ENCODE results near the gene DEAF1. TPM values are rescaled to one million over a fixed set of nuclear protein-coding genes. Genes with fewer than 3 reads are reported as not detected.

Gene DEAF1
- total and polyA plus RNA-seq, 2 donors (not counting 1 experiment from before 2014, with no cell fraction given): 9.7 to 38.3 TPM

DNA sequence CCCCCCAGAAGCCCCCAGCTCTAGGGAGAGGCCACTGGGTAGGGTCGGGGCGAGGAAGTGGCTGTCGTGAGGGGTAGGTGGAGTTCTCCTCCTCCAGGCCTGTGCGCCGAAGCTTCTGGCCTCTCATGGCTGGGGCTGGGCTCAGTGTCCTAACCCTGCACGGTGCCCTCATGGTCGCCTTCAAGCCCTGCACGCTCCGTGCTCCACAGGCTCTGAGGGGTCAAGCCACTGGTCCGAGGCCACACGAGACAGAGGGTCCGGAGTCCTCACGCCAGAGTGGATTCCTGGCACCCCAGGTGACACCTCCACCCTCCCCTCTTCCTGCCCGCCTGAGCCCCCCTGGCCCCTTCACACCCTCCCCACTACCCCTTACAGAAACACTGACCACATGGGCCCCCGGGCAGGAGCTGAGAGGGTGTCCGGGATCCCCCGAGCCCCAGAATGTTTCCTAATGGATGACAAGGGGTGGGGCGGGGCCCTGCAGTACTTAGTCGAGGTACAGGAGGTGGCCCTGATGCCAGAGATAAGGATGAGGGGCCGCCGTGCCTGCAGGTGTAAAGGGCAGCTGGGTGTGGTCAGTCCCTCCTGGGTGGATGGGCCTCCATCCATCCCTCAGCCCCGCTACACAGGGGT, 69.3 kb downstream of the DEAF1 start:
- no peak for DNase-seq (ENCODE audit: low read depth in 2 of 2)
- no peaks in the 10 kb centered on the region for H3K79me2 ChIP-seq (ENCODE audit: control insufficient read depth, insufficient read depth, low read length)
- no peak overlapping the region for H3K4me3 ChIP-seq (replicated peaks in 1 of 4; ENCODE audit: control extremely low read depth in 1 of 4, insufficient read depth in 1 of 4, low read depth in 3 of 4, low read length in 4 of 4)
- H3K9ac ChIP-seq (ENCODE audit: insufficient read depth, low read length): no peak overlapping the region
- no peaks in the 10 kb centered on the region for H3K27me3 ChIP-seq (ENCODE audit: control insufficient read depth, insufficient read depth, low read length)
- no peak overlapping the region for H3K4me2 ChIP-seq (ENCODE audit: extremely low read depth, insufficient read depth, low read length)
- peaks cover 2% of the 10 kb centered on the region for H3K4me1 ChIP-seq (ENCODE audit: control insufficient read depth, extremely low read depth, insufficient read depth, low read length)
- TF ChIP-seq, protein P1, sequence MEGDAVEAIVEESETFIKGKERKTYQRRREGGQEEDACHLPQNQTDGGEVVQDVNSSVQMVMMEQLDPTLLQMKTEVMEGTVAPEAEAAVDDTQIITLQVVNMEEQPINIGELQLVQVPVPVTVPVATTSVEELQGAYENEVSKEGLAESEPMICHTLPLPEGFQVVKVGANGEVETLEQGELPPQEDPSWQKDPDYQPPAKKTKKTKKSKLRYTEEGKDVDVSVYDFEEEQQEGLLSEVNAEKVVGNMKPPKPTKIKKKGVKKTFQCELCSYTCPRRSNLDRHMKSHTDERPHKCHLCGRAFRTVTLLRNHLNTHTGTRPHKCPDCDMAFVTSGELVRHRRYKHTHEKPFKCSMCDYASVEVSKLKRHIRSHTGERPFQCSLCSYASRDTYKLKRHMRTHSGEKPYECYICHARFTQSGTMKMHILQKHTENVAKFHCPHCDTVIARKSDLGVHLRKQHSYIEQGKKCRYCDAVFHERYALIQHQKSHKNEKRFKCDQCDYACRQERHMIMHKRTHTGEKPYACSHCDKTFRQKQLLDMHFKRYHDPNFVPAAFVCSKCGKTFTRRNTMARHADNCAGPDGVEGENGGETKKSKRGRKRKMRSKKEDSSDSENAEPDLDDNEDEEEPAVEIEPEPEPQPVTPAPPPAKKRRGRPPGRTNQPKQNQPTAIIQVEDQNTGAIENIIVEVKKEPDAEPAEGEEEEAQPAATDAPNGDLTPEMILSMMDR (conservative IDR thresholded peaks at IDR 0.05 in 1 of 2, IDR thresholded peaks at IDR 0.05 in 1 of 2; ENCODE audit: low read depth in 1 of 2, low read length in 2 of 2): no peak
- no peak for TF ChIP-seq EZH2 (IDR thresholded peaks at IDR 0.05; ENCODE audit: low read length, missing control alignments)
- H3K36me3 ChIP-seq (ENCODE audit: control insufficient read depth, insufficient read depth, low read length): no peaks in the 10 kb centered on the region
- H2AFZ ChIP-seq (ENCODE audit: low read length): no peak overlapping the region
- H3K9me3 ChIP-seq (ENCODE audit: control insufficient read depth, insufficient read depth, low read depth, low read length): no peaks in the 10 kb centered on the region
- no peaks in the 10 kb centered on the region for H4K20me1 ChIP-seq (ENCODE audit: control insufficient read depth, extremely low read depth, insufficient read depth, low read length)
- H3K27ac ChIP-seq (ENCODE audit: insufficient read depth, low read length): no peak overlapping the region

GRCh38 chr11:624705-625635, 70.1 kb downstream of the DEAF1 start, which contains the start of gene CDHR5:
Gene CDHR5 (minus strand): TSS chr11:624955. CDS start chr11:624902, 53 bp downstream.
- H3K27ac ChIP-seq (ENCODE audit: insufficient read depth, low read length): no peak within 1 kb of the TSS
- H2AFZ ChIP-seq (ENCODE audit: low read length): no peak within 1 kb of the TSS
- H4K20me1 ChIP-seq (ENCODE audit: control insufficient read depth, extremely low read depth, insufficient read depth, low read length): no peaks in the 10 kb centered on the region
- no peak within 1 kb of the TSS for H3K4me3 ChIP-seq (replicated peaks in 1 of 4; ENCODE audit: control extremely low read depth in 1 of 4, insufficient read depth in 1 of 4, low read depth in 3 of 4, low read length in 4 of 4)
- DNase-seq (ENCODE audit: low read depth in 2 of 2): no peak
- no peaks in the 10 kb centered on the region for H3K27me3 ChIP-seq (ENCODE audit: control insufficient read depth, insufficient read depth, low read length)
- H3K9ac ChIP-seq (ENCODE audit: insufficient read depth, low read length): no peak within 1 kb of the TSS
- no peaks in the 10 kb centered on the region for H3K9me3 ChIP-seq (ENCODE audit: control insufficient read depth, insufficient read depth, low read depth, low read length)
- no peaks in the 10 kb centered on the region for H3K36me3 ChIP-seq (ENCODE audit: control insufficient read depth, insufficient read depth, low read length)
- no peak within 1 kb of the TSS for H3K4me2 ChIP-seq (ENCODE audit: extremely low read depth, insufficient read depth, low read length)
- TF ChIP-seq EZH2 (IDR thresholded peaks at IDR 0.05; ENCODE audit: low read length, missing control alignments): no peak
- TF ChIP-seq, protein P1 (conservative IDR thresholded peaks at IDR 0.05 in 1 of 2, IDR thresholded peaks at IDR 0.05 in 1 of 2; ENCODE audit: low read depth in 1 of 2, low read length in 2 of 2): no peak
- H3K79me2 ChIP-seq (ENCODE audit: control insufficient read depth, insufficient read depth, low read length): no peaks in the 10 kb centered on the region
- H3K4me1 ChIP-seq (ENCODE audit: control insufficient read depth, extremely low read depth, insufficient read depth, low read length): peaks cover 2% of the 10 kb centered on the region

- Histone ChIP-seq H3K27ac (ENCODE audit: insufficient read depth, low read length) (no peak overlapping the region), H3K79me2 (ENCODE audit: control insufficient read depth, insufficient read depth, low read length) (no peaks in the 10 kb centered on the region), H3K9me3 (ENCODE audit: control insufficient read depth, insufficient read depth, low read depth, low read length) (no peaks in the 10 kb centered on the region), H3K9ac (ENCODE audit: insufficient read depth, low read length) (no peak overlapping the region), H3K4me1 (ENCODE audit: control insufficient read depth, extremely low read depth, insufficient read depth, low read length) (peaks cover 2% of the 10 kb centered on the region), H3K4me2 (ENCODE audit: extremely low read depth, insufficient read depth, low read length) (no peak overlapping the region), H3K4me3 (replicated peaks in 1 of 4; ENCODE audit: control extremely low read depth in 1 of 4, insufficient read depth in 1 of 4, low read depth in 3 of 4, low read length in 4 of 4) (no peak overlapping the region), H3K27me3 (ENCODE audit: control insufficient read depth, insufficient read depth, low read length) (no peaks in the 10 kb centered on the region), H4K20me1 (ENCODE audit: control insufficient read depth, extremely low read depth, insufficient read depth, low read length) (no peaks in the 10 kb centered on the region), H3K36me3 (ENCODE audit: control insufficient read depth, insufficient read depth, low read length) (no peaks in the 10 kb centered on the region), H2AFZ (ENCODE audit: low read length) (no peak overlapping the region)
- TF ChIP-seq, protein P1 (conservative IDR thresholded peaks at IDR 0.05 in 1 of 2, IDR thresholded peaks at IDR 0.05 in 1 of 2; ENCODE audit: low read depth in 1 of 2, low read length in 2 of 2): no peak
- peak in 1 of 2 donors; percentile 28 for DNase-seq (ENCODE audit: low read depth in 2 of 2)
Observed at GRCh38 chr11:623999-624704, 70.9 kb downstream of the DEAF1 start.

All from fibroblast of lung (primary cell).